MCF 10A (cell line): ENCODE data around the gene PLAC9. TPM values are rescaled to one million over a fixed set of nuclear protein-coding genes. Genes with fewer than 3 reads are reported as not detected.

Experiments
- BruUV-seq: library from RNA; stranded (reverse); fragments of 400-500 nt; replicated peaks from 2 replicates; lab custom pipeline; 2021; lab: Mats Ljungman, UMichigan
- CTCF ChIA-PET: fragments of 300-600 bp; sonication (Branson Sonifier 250); formaldehyde crosslinking; extraction: SDS; loops from one replicate; lab custom pipeline; 2021; ENCODE audit warnings: antibody characterized with exemption, inconsistent platforms; lab: Yijun Ruan, JAX
- POLR2A ChIA-PET: fragments of 300-600, 350-650 bp; sonication (Branson Sonifier 250); formaldehyde crosslinking; extraction: SDS; loops from one replicate; lab custom pipeline; 2020; ENCODE audit warnings: antibody characterized with exemption, inconsistent platforms; lab: Yijun Ruan, JAX
- DNase-seq: peaks from one replicate; pipeline ENCODE4 v3.0.0-alpha.2; 2018; ENCODE audit not compliant: unreplicated experiment
- H3K27ac Mint-ChIP-seq: one replicate; pipeline ENCODE4 v1.8.0; 2022; ENCODE audit warnings: mild to moderate bottlenecking, low read depth, mixed read lengths; ENCODE audit not compliant: unreplicated experiment
- H3K27me3 Mint-ChIP-seq: one replicate; pipeline ENCODE4 v1.8.0; 2022; ENCODE audit warnings: mixed read lengths; ENCODE audit not compliant: insufficient read depth, unreplicated experiment
- H3K36me3 Mint-ChIP-seq: one replicate; pipeline ENCODE4 v1.8.0; 2022; ENCODE audit warnings: mild to moderate bottlenecking, moderate library complexity, mixed read lengths; ENCODE audit not compliant: insufficient read depth, unreplicated experiment
- H3K4me1 Mint-ChIP-seq: one replicate; pipeline ENCODE4 v1.8.0; 2022; ENCODE audit warnings: mixed read lengths; ENCODE audit not compliant: insufficient read depth, unreplicated experiment
- H3K4me3 Mint-ChIP-seq: one replicate; pipeline ENCODE4 v1.8.0; 2022; ENCODE audit warnings: mild to moderate bottlenecking, moderate library complexity, mixed read lengths; ENCODE audit not compliant: unreplicated experiment
- H3K9me3 Mint-ChIP-seq: one replicate; pipeline ENCODE4 v1.8.0; 2022; ENCODE audit warnings: mixed read lengths; ENCODE audit not compliant: unreplicated experiment
- intact Hi-C: fragments of 100-400 bp; cut with micrococcal nuclease; formaldehyde crosslinking; loops from 2 replicates; pipeline ENCODE4 v1.14.1; 2022
- total RNA-seq: library from RNA; stranded (reverse); gene quantifications from 2 replicates; pipeline ENCODE4 v1.2.3, GENCODE V29; 2022
- TF ChIP-seq, protein P1 (sequence below): fragments of 200-600 bp; IDR thresholded peaks from one replicate; pipeline ENCODE4 v1.8.0; 2022; ENCODE audit warnings: antibody characterized with exemption, mild to moderate bottlenecking; ENCODE audit not compliant: unreplicated experiment

PLAC9 gene
- total RNA-seq, 1 experiment from 2014 or later: 0.93 TPM

- BruUV-seq: no TSS peak
- no peaks in the 10 kb centered on the region for H3K9me3 Mint-ChIP-seq
- intact Hi-C loops: loop anchor here (2.0 kb wide), 1 partner anchor 48 kb away; no protein-coding TSS in a partner anchor
- peak overlapping the region; percentile 55 for H3K27ac Mint-ChIP-seq
- CTCF ChIA-PET: interaction anchor here (0.6 to 1.4 kb wide), 5 partner anchors 36 to 901 kb away, joined by 3 to 5 read pairs (median 3); no protein-coding TSS in a partner anchor
- peaks cover 82% of the 10 kb centered on the region for H3K36me3 Mint-ChIP-seq
- POLR2A ChIA-PET: interaction anchor here (0.6 to 3.0 kb wide), 8 partner anchors 10 to 1493 kb away, joined by 3 to 31 read pairs (median 3); partner anchors contain the start of gene ANXA11
- H3K27me3 Mint-ChIP-seq: no peaks in the 10 kb centered on the region
- TF ChIP-seq, protein P1, sequence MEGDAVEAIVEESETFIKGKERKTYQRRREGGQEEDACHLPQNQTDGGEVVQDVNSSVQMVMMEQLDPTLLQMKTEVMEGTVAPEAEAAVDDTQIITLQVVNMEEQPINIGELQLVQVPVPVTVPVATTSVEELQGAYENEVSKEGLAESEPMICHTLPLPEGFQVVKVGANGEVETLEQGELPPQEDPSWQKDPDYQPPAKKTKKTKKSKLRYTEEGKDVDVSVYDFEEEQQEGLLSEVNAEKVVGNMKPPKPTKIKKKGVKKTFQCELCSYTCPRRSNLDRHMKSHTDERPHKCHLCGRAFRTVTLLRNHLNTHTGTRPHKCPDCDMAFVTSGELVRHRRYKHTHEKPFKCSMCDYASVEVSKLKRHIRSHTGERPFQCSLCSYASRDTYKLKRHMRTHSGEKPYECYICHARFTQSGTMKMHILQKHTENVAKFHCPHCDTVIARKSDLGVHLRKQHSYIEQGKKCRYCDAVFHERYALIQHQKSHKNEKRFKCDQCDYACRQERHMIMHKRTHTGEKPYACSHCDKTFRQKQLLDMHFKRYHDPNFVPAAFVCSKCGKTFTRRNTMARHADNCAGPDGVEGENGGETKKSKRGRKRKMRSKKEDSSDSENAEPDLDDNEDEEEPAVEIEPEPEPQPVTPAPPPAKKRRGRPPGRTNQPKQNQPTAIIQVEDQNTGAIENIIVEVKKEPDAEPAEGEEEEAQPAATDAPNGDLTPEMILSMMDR: no peak
- DNase-seq: peak; percentile 98
- H3K4me3 Mint-ChIP-seq: no peak overlapping the region
- peaks cover 58% of the 10 kb centered on the region for H3K4me1 Mint-ChIP-seq
These were observed 26.1 kb downstream of the PLAC9 start for GRCh38 chr10:80158598-80159127.

- no peaks in the 10 kb centered on the region for H3K9me3 Mint-ChIP-seq
- BruUV-seq: no TSS peak
- no peak overlapping the region for H3K4me3 Mint-ChIP-seq
- DNase-seq: no peak
- no peaks in the 10 kb centered on the region for H3K27me3 Mint-ChIP-seq
- intact Hi-C loops: loop anchor here (2.0 kb wide), 1 partner anchor 47 kb away; no protein-coding TSS in a partner anchor
- TF ChIP-seq, protein P1: no peak
- H3K36me3 Mint-ChIP-seq: peaks cover 80% of the 10 kb centered on the region
- H3K27ac Mint-ChIP-seq: peak overlapping the region; percentile 55
- ChIA-PET POLR2A (interaction anchor here (0.8 to 3.0 kb wide), 6 partner anchors 10 to 48 kb away, joined by 3 to 31 read pairs (median 5); partner anchors contain the start of gene ANXA11), CTCF (interaction anchor here (0.6 to 1.7 kb wide), 3 partner anchors 63 to 297 kb away, joined by 3 to 5 read pairs (median 4); no protein-coding TSS in a partner anchor)
- peaks cover 64% of the 10 kb centered on the region for H3K4me1 Mint-ChIP-seq
These were observed 26.8 kb downstream of the PLAC9 start for GRCh38 chr10:80159166-80159873.

GRCh38 chr10:80160361-80161320 lies 28.1 kb downstream of the PLAC9 start:
- ChIA-PET POLR2A (interaction anchor here (0.8 kb wide), 1 partner anchor 17 kb away, joined by 3 read pairs; no protein-coding TSS in a partner anchor), CTCF (interaction anchor here (0.6 to 1.7 kb wide), 3 partner anchors 62 to 760 kb away, joined by 3 to 4 read pairs (median 3); no protein-coding TSS in a partner anchor)
- peaks cover 72% of the 10 kb centered on the region for H3K36me3 Mint-ChIP-seq

More at GRCh38 chr10:80160361-80161320, 28.1 kb downstream of the PLAC9 start:
- peak overlapping the region; percentile 44 for H3K4me3 Mint-ChIP-seq
- DNase-seq: no peak
- intact Hi-C loops: no loop called here
- TF ChIP-seq, protein P1: no peak
- H3K27ac Mint-ChIP-seq: peak overlapping the region; percentile 84
- H3K27me3 Mint-ChIP-seq: no peaks in the 10 kb centered on the region
- no TSS peak for BruUV-seq
- H3K4me1 Mint-ChIP-seq: peaks cover 61% of the 10 kb centered on the region
- H3K9me3 Mint-ChIP-seq: no peaks in the 10 kb centered on the region
